SKM-1 treated with dmso at 0.1 percent for 144 hours (cell line): ENCODE measurements around the gene TFDP2.
"Not testable (repeated sequence)": the region's sequence is repeated elsewhere in the genome, so short reads cannot be mapped to it uniquely, and the experiment has no call there.

Experiments
- DNase-seq: peaks from one replicate; lab custom pipeline; 2025; ENCODE audit not compliant: unreplicated experiment; lab: John Stamatoyannopoulos, UW

TFDP2 gene

GRCh38 chr3:141929341-141929995, 219.9 kb downstream of the TFDP2 start:
- DNase-seq, result no peak

GRCh38 chr3:141928631-141929270, 220.6 kb downstream of the TFDP2 start:
- DNase-seq, result no peak

GRCh38 chr3:141926929-141927328, 222.4 kb downstream of the TFDP2 start:
- no peak for DNase-seq

GRCh38 chr3:141925677-141926076, 223.7 kb downstream of the TFDP2 start:
- not testable (repeated sequence) for DNase-seq

GRCh38 chr3:141921316-141921715, 228.0 kb downstream of the TFDP2 start:
- no peak for DNase-seq

GRCh38 chr3:141920701-141921100, 228.6 kb downstream of the TFDP2 start:
- DNase-seq, result no peak

- no peak for DNase-seq
Observed at GRCh38 chr3:141915766-141916165, 233.6 kb downstream of the TFDP2 start.

GRCh38 chr3:141915016-141915415, 234.3 kb downstream of the TFDP2 start:
- DNase-seq, result no peak

- DNase-seq, result no peak
Observed at GRCh38 chr3:141914311-141914710, 235.0 kb downstream of the TFDP2 start.

- DNase-seq, result peak; percentile 48
Observed at GRCh38 chr3:141913150-141913811, 236.1 kb downstream of the TFDP2 start.

GRCh38 chr3:141909986-141910385, 239.4 kb downstream of the TFDP2 start:
- DNase-seq, result not testable (repeated sequence)

- DNase-seq, result no peak
Observed at GRCh38 chr3:141909408-141909807, 239.9 kb downstream of the TFDP2 start.

- no peak for DNase-seq
Observed at GRCh38 chr3:141905129-141905528, 244.2 kb downstream of the TFDP2 start.

GRCh38 chr3:141904203-141904602, 245.1 kb downstream of the TFDP2 start:
- no peak for DNase-seq

GRCh38 chr3:141901914-141902313, 247.4 kb downstream of the TFDP2 start:
- no peak for DNase-seq

GRCh38 chr3:141900343-141900742, 249.0 kb downstream of the TFDP2 start:
- no peak for DNase-seq

GRCh38 chr3:141898908-141899307, 250.4 kb downstream of the TFDP2 start:
- DNase-seq, result no peak

- DNase-seq, result no peak
Observed at GRCh38 chr3:141895731-141896130, 253.6 kb downstream of the TFDP2 start.

- no peak for DNase-seq
Observed at GRCh38 chr3:141894524-141895176, 254.7 kb downstream of the TFDP2 start.
